Jurkat, Clone E6-1 (cell line): ENCODE measurements around the gene TBC1D14.
"Not testable (repeated sequence)": the region's sequence is repeated elsewhere in the genome, so short reads cannot be mapped to it uniquely, and the experiment has no call there.

Experiments used
- DNase-seq: peaks from one replicate; pipeline ENCODE4 v3.0.0-alpha.2; 2011; ENCODE audit warnings: low read depth, low spot score
- H3K4me3 ChIP-seq: 2 replicates; pipeline ENCODE4 v1.5.1; 2011; ENCODE audit warnings: mild to moderate bottlenecking, low read length, control low read depth, moderate library complexity

TBC1D14 gene

DNA sequence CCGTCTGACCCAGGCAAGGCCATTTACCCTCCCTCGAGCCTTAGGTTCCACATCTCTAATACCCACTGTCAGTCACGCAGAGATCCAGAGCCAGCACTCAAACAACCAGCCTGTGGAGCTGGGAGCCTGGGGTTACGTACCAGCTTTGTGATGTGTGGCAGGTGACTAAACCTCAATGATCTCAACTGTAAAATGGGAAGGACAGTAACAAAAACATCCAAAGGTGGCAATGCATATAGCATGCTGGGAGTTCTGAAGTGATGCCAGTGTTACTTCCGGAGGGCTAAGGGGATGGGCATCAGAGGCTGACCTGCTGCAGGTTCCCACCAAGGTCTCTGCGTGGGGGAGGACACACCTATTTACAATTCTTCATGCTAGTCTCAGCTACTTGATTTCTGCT is 152.2 kb downstream of the TBC1D14 start:
- H3K4me3 ChIP-seq: no peak overlapping the region
- DNase-seq: no peak

DNA sequence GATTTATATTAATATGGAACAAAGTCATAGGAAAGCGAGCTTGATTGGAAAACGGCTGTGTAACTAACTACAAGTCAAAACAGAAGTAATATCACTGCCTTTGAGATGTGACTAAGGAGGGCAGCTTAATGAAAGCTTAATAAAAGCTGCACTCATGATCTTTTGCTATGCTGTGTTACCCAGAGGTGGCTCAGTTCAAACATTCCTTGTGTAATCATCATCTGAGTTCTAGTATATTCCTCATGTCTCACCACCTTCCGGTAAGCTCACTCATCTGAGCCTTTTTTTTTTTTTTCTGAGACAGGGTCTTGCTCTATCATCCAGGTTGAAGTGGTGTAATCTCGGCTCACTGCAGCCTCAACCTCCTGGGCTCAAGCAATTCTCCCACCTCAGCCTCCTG is 153.2 kb downstream of the TBC1D14 start:
- H3K4me3 ChIP-seq: no peak overlapping the region
- no peak for DNase-seq

- DNase-seq: no peak
These were observed 153.7 kb downstream of the TBC1D14 start for GRCh38 chr4:7063362-7063761.

GRCh38 chr4:7066006-7066405 is 156.4 kb downstream of the TBC1D14 start:
- no peak overlapping the region for H3K4me3 ChIP-seq

More at GRCh38 chr4:7063362-7063761, 153.7 kb downstream of the TBC1D14 start:
- no peak overlapping the region for H3K4me3 ChIP-seq

DNA sequence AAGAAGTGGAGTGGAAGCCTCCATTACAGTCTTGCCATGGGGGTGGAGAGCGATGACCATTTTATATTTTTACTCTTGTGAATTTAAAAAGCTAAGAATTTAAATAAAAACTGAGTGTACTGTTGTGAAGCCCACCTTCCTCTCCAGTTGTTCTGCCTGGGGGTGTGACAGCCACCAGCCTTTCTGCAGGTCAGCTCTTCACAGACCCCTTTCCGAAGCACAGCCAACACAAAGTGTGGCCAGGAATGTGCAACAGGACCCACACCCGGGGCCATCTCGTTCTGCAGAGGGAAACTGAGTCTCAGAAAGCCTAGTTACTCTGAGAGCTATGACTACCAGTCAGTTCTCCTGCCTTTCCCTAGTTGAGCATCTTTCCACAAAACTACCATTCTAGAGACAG is 156.9 kb downstream of the TBC1D14 start:
- DNase-seq: no peak
- H3K4me3 ChIP-seq: peak overlapping the region; percentile 90

More at GRCh38 chr4:7066006-7066405, 156.4 kb downstream of the TBC1D14 start:
- DNase-seq: no peak

DNA sequence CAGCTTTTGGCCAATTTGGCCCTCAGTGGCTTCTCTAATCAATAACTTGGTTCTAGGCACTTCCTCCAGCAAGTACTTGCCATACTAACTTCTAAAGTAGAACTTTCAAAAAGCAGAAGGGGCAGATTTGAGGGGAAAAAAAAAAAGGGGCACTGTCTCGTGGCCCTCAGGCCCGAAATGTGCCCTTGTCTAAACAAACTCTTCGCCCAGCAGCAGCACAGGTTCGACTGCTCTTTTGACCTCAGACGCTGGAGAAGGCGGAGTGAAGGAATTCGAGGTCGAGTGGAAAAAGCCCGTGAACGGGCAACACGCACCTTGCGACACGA is 157.5 kb downstream of the TBC1D14 start:
- no peak for DNase-seq
- peak overlapping the region; percentile 90 for H3K4me3 ChIP-seq

- DNase-seq: peak; percentile 99
- H3K4me3 ChIP-seq: peak within 1 kb of the TSS; percentile 90
These were observed 158.0 kb downstream of the TBC1D14 start, which contains the start of gene GRPEL1 for GRCh38 chr4:7067452-7068278. Gene GRPEL1, minus strand, starts transcription at chr4:7068064. Its CDS starts 32 bp downstream, at chr4:7068032.

DNA sequence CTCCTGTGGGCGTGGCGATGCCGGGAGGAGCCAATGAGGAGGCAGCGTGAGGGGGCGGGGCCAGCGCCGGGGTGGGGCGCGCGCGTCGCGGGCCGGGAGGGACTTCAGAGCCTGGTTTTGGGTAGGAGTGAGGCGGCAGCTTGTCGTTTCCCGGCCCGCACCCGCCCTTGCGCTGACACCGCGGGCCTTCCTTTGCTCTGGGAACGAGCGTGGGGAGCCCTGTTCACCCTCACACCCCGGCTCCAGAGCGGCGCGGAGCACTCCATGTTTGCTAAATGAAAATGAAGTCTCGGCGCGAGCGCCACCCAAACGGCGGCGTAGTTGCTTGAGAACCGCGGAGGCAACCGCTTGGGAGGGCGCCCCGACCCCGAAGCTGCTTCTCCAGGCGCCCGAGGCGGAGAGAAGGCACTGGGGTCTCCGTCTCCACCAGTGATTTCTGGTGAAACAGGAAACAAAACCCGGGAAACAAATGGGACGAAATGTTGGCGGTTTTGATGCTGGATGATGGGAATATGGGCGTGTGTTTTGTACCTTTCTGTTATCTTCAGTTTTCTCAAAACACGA is 158.7 kb downstream of the TBC1D14 start:
- no peak for DNase-seq
- H3K4me3 ChIP-seq: peak overlapping the region; percentile 66

DNA sequence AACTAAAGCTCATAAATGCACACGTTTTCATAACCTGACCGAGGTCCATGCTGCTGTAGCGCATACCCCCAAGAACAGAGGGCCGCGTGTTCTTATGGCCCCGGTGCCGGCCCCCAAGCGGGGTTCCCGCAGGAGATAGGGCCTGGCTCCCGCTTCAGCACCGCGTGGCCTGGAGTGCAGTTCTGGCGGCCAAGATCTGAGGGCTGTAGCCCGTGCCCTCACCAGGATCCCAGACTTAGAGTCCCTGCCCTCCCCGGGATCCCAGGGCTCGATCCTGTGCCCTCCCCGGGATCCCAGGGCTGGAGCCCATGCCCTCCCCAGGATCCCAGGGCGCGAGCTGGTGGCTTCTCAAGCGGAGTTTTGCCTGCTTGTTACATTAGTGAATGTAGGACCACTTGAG is 159.3 kb downstream of the TBC1D14 start:
- peak overlapping the region; percentile 66 for H3K4me3 ChIP-seq
- DNase-seq: no peak

DNA sequence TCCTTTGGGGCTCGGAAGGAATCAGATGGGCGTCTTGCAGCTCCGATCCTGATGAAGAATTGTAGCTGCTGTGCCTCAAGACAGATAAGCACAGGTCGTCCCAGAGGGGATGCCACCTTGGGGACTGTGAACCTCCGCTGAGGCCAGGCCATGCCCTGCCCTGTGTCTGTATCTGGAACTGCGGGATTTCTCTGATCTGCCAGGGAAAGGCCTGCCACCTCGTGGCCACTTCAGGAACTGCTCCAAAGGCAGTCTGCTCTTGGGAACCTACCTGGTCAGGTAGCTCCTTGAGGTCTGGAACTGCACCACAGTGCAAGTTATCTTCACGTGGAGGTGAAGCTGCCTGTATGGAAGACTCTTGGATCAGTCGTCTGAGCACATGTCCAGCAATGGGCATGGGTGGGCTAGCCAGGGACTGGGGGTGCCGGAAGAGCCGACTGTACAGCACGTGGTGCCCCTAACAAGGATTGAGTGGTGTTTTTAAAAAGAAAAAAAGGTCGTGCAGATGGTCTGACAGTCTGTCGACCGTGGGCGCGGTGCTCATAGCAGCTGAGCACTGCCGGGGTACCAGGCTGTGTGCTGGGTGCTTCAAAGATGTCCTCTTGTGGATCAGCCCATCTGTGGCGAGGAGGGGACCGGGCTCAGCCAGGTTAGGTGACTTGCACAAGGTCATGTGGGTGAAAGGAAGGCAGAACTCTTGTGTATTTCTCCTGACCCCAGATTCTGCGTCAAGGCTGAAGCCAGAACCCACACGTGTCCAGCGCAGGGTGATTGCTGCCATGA is 161.3 kb downstream of the TBC1D14 start:
- peak; percentile 74 for DNase-seq
- no peak overlapping the region for H3K4me3 ChIP-seq

GRCh38 chr4:7073059-7073458 is 163.4 kb downstream of the TBC1D14 start:
- H3K4me3 ChIP-seq: no peak overlapping the region
- DNase-seq: no peak

GRCh38 chr4:7073526-7074390 is 164.1 kb downstream of the TBC1D14 start:
- no peak overlapping the region for H3K4me3 ChIP-seq
- peak; percentile 31 for DNase-seq

DNA sequence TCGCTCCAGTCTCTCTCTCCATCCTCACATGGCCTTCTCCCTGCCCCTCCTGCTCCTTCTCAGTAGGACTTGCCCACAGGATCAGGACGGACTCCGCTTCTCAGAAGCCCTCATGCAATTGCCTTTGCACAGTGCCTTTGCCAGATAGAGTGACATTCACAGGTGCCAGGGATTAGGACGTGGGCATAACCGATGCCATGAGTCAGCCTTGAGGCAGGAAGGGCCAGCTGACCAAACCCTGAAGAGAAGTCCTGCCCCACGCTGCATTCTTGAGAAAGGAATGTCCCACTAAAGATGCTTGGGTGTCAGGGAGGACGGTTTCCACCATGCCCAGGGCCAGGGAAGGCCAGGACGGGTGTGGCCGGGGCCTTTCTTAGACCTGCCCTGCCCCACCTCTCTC is 164.8 kb downstream of the TBC1D14 start:
- DNase-seq: no peak
- H3K4me3 ChIP-seq: no peak overlapping the region

DNA sequence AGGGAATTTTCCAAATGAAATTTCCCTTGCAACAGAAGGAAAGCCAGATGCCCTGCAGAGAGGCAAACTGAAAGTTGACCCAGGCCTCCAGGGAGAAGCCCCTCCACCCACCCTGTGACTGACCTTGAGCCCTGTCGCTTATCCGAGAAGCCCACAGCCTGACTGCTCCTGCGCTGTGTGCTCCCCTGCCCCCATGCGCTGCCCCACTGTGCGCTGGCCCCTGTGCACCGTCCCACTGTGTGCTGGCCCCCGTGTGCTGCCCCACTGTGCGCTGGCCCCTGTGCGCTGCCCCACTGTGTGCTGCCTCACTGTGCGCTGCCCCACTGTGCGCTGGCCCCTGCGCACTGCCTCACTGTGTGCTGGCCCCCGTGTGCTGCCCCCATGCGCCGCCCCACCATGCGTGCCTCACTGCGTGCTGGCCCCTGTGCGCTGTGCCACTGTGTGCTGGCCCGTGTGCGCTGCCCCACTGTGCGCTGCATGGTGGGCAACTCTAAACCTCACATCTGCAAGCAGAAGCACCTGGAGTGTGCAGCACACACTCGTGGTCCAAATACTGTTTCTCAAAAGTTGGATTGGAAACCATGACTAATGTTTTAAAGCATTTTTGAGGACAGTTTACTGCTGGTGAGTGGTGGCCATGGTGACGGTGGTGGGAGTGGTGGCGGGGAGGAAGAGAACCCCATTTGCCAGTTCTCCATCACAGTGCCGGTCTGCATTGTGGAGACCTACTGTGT is 166.5 kb downstream of the TBC1D14 start:
- H3K4me3 ChIP-seq: no peak overlapping the region
- no peak for DNase-seq

DNA sequence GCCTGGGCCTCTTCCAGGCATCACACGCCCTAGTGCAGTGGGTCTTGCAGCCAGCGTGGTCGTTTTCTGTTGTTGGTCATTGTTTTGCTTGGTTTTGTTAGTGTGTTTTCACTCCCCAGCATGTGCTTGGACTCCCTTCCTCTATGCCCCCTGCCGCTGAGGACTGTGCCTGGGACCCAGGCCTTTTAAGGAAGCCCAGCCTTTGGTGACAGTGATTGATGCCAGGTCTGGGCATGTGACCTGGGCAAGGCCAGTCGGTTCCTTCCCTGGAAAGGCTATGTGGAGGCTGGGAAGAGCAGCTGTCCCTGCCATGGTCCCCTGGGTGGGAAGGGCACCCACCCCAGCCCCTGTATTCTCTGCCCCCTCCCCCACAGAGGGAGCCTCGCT is 167.1 kb downstream of the TBC1D14 start:
- DNase-seq: no peak
- H3K4me3 ChIP-seq: no peak overlapping the region

- H3K4me3 ChIP-seq: no peak overlapping the region
- no peak for DNase-seq
These were observed 167.7 kb downstream of the TBC1D14 start for GRCh38 chr4:7077371-7077770.

DNA sequence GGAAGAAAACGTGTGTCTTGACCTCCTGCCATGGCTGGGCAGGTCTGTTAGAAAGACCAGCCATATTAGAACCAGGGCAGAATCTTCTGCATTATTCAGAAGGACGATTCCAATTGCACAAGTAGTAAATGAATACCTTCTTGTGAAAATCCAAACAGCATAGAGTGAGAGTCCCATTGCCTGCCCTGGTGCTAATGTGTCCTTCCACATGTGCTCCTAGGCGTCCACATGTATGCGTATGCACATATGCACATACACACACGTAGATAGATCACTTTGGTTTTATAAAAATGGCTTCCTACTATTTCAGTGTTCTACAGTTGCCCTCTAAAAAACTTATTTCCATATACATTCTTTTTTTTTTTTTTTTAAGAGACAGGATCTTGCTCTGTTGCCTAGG is 168.4 kb downstream of the TBC1D14 start:
- H3K4me3 ChIP-seq: no peak overlapping the region
- no peak for DNase-seq

DNA sequence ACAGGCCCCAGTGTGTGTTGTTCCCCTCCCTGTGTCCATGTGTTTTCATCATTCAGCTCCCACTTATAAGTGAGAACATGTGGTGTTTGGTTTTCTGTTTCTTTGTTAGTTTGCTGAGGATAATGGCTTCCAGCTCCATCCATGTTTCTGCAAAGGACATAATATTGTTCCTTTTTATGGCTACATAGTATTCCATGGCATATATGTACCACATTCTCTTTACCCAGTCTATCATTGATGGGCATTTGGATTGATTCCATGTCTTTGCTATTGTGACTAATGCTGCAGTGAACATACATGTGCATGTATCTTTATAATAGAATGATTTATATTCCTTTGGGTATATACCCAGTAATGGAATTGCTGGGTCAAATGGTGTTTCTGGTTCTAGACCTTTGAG is 169.9 kb downstream of the TBC1D14 start:
- DNase-seq, H3K4me3 ChIP-seq: not testable (repeated sequence)

- not testable (repeated sequence) for DNase-seq
These were observed 170.3 kb downstream of the TBC1D14 start for GRCh38 chr4:7079909-7080308.

More at GRCh38 chr4:7079909-7080308, 170.3 kb downstream of the TBC1D14 start:
- not testable (repeated sequence) for H3K4me3 ChIP-seq
